Upper lobe of left lung (tissue), 4 donors: Measurements from ENCODE around the gene BABAM2.

ENCODE experiments used
- POLR2AphosphoS5 ChIP-seq, 2 donors: sonication (generic); formaldehyde crosslinking; IDR thresholded peaks; one replicate each; pipeline ENCODE4 v1.5.1; 2017; ENCODE audit warnings: antibody characterized with exemption in 2 of 2
- TF ChIP-seq, protein P1 (sequence below), 6 experiments: fragments of 450-650 bp in 4 of 6; fragments of 200-600 bp in 2 of 6; sonication (generic) in 2 of 6; IDR thresholded peaks; one replicate each; pipeline ENCODE4 v1.5.1; 2016 to 2019; ENCODE audit warnings: antibody characterized with exemption in 6 of 6

DNA sequence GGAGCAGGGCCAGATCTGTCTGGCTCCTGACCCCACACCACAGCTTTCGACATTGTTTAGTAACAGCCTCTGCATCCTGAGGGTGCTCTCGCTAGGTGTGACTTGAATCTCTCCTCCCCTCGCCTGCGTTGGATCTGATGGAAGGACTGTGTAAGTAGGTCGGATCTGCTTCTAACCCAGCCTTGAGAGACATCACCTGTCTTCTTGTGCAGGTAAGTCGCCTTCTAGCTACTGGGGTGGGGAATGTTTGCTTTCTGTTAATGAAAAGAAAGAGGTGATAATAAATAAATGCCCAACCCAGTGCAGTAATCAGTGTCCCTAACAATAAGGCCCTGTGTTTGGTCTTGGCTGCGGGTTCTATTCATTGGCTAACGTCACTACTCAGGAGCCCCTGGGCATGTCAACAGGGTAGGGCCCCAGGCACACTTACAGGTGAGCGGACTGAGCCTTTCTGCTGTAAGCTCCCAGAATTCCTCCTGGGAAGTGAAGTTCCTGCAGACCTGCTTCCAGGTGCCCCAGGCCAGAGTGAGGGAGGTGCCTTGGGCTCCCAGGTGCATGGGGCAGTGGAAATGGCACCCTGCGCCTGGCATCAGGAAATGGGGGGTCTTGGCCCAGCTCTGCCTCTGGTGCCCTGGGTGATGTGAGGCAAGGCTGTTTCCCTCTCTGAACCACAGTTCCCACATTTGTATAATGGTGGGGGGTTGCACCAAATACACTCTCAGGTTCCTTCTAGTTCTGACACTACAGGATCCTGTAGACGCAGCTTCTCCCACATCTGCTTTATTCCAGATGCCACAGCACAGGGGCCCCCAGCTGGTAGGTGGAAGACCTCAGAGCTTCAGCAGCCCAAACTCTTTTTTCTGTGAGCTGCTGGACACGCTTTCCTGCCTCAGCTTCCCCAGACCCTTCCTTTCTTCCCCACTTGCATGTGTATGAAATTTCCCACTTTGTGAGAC, 491.0 kb downstream of the BABAM2 start:
- no peak for TF ChIP-seq POLR2AphosphoS5 (IDR thresholded peaks at IDR 0.05)
- TF ChIP-seq, protein P1, sequence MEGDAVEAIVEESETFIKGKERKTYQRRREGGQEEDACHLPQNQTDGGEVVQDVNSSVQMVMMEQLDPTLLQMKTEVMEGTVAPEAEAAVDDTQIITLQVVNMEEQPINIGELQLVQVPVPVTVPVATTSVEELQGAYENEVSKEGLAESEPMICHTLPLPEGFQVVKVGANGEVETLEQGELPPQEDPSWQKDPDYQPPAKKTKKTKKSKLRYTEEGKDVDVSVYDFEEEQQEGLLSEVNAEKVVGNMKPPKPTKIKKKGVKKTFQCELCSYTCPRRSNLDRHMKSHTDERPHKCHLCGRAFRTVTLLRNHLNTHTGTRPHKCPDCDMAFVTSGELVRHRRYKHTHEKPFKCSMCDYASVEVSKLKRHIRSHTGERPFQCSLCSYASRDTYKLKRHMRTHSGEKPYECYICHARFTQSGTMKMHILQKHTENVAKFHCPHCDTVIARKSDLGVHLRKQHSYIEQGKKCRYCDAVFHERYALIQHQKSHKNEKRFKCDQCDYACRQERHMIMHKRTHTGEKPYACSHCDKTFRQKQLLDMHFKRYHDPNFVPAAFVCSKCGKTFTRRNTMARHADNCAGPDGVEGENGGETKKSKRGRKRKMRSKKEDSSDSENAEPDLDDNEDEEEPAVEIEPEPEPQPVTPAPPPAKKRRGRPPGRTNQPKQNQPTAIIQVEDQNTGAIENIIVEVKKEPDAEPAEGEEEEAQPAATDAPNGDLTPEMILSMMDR (IDR thresholded peaks at IDR 0.05), result no peak
